Activated CD8-positive, alpha-beta memory T cell treated with anti-CD3 and anti-CD28 coated beads, Interleukin-2, amount 50 U/mL, for 4 hours (primary cell): ENCODE data around the gene ASCC1.
A peak's percentile ranks its signal among the peaks of the same experiment; 100 is the strongest.

Source experiments
- DNase-seq: peaks from one replicate; pipeline ENCODE4 v3.0.0-alpha.2; 2020

ASCC1 gene

DNA sequence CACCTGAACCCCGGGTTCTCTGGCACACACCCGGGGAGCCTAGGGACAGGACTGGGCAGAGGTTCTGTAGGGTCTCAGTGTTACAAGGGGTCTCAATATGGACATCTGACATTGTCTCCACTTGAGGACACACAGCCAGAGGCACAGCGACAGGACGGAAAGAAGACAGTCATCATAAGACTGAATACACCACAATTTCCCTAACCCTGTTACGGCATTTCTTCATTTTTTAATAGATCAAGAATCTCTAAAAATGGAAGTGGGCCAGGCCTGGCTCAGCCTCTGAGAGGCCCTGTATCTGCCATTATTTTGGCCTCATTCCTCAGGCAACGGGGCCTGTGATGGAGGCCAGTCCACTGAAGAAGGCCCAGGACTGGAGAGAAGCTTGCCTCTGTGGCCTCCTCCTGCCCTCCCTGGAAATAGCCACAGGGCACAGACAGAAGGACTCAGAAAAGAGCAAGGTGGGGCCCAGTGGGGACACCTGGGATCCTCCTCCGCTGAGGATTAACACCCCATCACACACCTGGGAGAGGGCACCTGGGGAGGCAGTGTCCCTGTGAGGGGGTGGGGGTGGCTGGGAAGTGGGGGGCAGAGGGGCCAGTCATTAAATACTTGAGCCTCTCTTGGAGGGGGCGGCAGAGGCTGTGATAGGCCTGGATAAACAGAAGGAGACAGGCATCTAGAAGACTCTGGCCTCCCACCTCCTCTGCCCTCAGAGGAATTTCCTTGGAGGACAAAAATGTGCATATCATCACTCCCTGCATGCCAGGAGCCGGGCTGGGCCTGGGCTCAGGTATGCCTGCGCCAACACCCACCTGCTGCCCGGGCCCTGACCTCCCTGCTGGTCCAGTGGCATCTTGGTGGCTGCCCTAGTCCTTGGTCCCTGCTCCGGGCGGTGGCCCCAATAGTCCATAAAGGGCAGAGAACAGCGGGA is 135.8 kb downstream of the ASCC1 start:
- no peak for DNase-seq

DNA sequence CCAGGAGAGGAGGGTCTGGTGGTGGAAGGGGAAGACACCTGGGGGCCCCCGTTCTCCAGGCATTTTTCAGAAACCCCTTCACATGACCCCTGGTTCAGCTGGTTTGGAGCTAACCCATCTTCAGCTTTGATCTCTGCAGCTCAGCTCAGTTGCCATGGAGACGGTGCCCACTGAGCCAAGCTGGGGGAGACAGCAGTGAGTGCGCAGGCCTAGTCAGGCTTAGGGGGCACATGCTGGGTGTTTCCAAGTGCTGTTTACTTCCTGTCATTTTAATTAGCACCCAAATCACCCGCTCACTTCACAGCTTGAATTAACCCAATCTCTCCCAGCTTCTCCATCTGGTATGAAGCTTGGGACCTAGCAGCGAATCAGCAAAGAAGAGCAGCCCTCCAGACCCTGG is 136.7 kb downstream of the ASCC1 start:
- DNase-seq = peak; percentile 78

DNA sequence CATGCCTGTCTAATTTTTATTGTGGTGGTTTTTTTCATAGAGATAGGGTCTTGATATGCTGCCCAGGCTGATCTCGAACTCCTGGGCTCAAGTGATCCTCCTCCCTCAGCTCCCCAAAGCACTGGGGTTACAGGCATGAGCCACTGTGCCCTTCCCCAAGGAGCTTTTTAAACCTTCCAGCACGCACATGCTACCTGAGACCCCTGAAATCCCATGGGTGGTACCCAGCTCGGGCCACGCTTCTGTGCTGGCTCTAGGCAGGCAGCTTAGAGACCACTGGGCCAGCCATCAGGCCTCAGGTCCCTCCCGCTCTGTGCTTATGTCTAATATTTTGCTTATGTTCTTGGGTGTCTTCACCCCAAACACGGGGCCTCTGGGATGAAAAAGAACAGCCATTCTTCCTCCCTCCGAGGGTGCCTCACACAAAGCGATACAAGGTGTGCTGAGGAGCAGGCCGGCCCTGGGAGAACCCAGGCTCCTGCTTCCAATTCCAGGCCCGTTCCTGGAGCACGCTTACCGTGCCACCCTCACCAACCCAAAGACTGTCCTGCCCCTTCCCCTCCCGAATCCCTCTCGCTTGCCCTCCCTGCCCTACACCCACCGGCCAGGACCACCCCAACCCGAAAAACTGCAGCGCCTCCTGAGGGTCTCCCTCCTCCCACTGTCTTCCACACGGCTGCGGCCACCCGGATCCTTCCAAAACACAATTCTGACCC is 138.6 kb downstream of the ASCC1 start:
- no peak for DNase-seq

DNA sequence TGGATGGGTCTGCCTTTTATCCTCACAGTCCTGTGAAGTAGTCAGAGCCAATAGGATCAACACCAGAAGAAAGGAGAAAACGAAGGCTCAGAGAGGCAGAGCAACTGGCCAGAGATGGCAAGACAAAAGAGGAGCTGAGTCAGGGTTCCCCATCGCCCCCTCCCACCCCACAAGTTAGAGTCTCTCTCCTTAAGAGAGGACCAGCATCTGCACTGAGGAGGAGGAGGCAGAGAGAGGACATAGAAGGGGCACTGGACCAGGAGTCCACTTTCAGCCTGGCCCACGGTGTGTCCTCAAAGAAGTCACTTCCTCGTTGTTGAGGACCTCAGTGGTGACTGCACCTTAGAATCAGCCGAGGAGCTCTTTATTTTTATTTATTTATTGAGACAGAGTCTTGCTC is 139.3 kb downstream of the ASCC1 start:
- DNase-seq = no peak

DNA sequence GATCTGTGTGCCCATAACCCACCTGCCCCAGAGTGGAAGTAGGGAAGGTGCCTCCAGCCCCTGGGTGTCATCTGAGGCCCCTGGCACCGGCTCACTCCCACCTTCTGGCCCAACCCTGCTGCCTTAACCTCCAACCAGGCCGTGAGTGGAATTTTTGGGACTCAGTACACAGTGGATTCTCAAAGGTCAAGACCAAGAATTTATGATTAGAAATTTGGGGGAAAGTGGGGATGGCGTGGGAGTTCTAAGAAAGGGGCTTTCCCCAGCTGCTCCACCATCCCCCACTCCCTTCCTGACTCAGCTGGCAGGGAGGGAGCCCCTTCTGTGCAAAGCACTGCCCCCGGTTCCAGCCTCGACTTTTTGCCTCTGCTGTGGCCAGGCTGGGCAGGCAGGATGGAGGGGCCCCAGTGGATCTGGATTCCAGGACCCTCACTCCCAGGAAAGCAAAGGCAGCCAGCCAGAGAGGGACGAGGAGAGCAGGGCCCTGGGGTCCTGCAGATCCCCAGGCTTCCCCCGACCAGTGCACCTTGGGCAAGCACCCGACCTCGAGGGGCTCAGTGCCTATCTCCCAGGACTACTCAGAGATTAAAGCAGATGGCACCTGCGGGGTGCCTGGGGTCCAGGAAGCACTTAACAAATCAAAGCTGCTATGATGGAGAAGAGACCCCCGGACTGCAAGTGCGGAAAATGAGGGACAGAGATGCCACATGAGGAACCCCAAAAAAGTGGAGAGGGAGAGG is 140.5 kb downstream of the ASCC1 start:
- peak; percentile 58 for DNase-seq

DNA sequence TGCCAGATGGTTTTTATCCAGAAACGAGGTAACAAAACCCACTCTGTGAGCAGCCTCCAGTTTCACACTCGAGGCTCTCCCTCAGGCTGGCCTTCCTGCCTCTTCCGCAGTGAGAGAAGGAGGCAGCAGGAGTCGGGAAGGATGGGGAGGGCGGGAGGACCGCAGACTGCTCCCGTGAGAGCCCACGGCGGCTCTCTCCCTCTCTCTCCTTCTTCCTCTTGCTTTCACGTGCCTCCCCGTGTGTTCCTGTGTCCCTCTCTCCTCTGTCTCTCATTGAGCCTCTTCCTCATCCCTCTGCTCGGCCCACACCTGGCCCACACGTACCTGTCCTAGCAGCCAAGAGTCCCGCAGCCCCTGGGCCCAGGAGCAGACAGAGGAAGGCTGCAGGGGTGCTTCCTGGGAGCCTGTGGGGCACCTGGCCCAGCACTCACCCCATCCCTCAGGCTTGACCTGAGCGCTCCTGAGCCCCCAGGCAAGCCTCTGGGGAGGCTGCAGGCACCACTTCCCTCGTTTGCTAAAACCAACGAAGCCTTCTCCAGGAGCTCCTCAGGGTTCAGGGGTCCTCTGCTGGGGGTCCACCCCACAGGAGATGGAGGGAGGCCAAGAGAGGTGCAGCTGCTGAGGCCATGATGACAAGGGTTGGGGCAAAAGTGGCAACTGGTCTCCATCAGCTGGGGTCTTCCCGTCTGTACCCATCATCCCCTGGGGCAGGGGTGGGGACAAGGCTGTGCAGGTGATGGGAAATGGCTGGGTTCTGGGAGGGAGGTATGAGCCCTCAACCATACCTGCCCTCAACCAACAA is 141.3 kb downstream of the ASCC1 start:
- no peak for DNase-seq

DNA sequence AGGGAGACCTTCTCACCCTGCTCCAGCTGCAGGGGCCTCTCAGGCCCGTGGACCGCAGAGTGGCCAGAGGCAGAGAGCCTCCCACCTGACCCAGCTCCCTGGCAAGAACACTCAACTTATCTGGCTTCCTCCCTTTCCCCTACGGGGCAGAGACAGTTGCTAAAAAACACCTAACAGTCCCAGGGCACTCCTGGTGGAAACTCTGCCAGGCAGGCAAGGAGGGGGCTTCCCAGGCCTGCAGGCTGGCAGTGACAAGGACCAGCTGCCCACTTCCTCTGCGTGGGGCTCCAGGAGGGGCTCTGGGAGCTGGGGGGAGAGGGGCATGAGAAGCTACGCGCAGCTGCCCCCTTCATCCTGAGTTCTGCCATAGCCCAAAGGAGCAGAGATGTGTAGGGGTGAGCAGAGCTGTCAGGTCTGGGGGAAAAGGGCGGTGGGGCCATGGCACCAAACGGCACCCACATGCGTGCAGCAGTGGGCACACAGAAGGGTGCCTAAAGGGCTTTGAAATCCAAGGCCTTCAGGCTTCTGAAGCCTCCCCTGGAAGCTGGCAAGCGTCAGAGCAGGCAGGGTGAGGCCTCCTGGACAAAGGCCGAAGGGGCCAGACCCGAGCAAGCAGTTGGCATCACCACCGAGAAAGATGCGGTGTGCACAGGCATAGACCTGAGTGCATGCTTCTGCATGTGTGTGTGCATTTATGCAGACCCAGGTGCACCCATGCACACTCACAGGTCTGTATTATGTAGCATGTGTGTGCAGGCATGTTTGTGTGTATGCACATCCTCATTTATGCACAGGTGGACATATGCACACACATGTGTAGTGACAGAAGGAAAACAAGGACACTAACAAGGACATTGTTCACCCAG is 142.1 kb downstream of the ASCC1 start:
- DNase-seq = no peak

DNA sequence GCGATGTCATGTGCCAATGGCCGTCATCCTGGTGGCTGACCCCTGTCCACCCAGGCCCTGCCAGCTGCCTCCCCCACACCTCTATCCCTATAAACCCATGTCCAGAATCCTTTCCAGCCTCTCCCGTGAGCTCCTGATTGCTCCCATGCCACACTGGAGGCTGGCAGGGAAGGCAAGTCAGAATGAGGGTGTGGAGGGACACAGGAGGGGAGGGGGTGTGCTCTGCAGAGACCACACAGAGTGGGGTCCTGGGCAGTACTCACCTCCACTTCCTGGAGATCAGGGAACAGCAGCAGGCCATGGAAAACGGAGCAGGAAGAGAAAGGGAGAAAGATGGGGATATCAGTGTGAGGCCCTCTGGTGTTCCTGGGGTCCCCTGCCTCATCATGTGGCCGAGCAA is 143.4 kb downstream of the ASCC1 start:
- no peak for DNase-seq

DNA sequence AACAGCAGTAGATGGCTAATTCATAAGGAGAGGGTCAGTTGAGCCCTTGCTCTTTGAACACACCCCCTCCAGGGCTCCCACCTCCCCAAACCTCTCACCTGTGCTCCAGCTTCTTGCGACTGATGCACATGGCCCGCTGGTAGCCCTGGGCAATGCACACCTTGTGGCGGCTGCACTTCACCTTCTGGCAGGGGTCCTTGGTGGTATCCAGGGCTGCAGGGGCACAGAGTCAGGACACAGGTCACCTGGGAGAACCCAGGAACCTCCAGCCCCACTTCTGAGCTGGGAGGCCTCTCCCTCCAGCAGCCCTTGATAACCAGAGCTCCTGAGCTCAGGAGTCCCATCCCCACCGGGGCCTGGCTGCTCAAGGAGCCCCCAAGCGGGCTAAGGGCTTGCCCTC is 144.0 kb downstream of the ASCC1 start:
- DNase-seq = no peak

DNA sequence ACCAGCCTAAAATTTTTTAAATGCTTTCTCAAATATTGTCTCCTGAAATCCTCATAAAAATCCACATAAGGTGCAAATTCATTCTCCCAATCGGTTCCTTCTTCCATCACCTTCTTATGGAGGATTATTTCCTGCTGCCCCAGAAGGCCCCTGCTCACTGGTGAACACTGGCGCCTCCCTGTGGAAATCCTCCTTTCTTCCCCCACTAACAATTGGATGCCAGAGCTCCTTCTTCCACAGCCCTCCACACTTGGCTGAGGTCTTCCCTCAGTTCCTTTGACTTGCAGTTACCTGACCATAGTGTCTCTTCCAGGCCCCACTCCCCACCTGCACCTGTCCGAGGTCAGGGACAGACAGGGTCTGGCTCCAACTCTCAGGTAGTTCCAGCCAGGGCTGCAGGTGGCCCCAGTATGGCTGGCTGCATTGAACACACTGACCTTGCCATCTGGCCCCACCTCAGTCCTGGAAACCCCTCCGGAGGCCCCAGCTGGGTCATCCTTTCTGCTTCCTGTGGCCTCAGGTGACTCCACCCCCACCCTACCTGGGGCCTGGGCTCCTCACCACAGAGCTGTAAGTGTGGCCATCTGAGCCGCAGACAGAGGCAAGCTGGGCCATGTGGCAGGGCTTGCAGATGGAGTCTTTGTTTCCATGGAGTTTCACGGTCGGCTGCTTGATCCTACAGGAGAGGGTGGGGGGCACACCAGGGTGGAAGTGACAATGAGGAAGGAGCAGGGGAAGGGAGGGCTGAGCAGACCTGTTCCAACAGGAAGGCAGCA is 146.1 kb downstream of the ASCC1 start:
- no peak for DNase-seq

DNA sequence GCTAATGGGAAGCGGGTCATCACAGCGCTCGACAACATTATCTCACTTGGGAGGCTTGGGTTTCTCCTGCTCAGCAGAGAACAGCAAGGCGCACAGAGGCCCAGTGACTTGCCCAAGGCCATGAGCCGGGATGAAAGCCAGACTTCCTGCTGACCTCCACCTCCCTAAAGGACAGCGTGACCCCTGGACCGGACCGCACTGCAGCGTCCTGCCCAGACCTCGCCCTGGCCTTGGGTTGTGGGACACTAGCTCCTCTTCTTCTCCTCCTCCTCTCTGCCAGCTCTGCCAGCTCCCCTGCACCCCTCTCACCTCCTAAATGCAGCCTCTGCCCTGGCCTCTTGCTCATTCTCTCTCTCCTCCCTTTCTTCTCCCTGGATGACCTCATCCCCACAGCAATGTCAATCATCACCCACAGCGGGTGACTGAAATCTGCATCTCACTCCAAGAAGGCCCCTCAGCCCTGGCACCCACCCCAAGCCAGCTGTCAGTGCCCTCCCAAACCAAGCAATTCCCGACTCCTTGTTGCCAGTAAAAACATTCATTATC is 147.1 kb downstream of the ASCC1 start:
- DNase-seq = no peak

DNA sequence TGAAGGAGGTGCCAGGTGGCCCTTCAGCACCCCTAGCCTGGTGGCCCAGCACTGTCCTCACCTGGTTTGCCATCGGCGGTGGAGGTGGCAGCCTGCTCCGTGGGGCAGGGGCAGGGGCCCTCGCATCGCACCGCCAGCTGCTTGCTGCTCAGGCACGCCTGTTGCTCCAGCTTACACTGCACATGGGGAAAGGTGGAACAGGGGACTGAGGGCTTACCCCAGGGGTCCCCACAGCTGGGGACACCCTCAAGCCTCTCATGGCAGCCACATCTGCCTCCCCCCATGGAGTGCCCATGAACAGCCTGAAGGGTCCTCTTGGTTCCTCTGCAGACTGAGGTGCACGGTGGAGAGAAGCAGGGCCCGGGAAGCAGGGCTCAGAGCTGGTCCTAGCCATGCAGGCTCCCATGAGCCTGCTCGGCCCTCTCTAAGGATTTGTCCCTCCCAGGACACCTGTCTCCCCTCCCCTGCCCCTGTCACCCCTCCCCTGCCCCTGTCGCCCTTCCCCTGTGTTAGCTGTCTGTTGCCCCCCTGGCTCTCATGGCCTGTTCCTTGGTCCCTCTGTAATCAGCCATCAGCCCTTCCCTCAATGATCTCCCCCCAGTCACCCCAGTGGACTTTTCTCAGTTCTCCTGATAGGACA is 147.8 kb downstream of the ASCC1 start:
- DNase-seq = no peak

DNA sequence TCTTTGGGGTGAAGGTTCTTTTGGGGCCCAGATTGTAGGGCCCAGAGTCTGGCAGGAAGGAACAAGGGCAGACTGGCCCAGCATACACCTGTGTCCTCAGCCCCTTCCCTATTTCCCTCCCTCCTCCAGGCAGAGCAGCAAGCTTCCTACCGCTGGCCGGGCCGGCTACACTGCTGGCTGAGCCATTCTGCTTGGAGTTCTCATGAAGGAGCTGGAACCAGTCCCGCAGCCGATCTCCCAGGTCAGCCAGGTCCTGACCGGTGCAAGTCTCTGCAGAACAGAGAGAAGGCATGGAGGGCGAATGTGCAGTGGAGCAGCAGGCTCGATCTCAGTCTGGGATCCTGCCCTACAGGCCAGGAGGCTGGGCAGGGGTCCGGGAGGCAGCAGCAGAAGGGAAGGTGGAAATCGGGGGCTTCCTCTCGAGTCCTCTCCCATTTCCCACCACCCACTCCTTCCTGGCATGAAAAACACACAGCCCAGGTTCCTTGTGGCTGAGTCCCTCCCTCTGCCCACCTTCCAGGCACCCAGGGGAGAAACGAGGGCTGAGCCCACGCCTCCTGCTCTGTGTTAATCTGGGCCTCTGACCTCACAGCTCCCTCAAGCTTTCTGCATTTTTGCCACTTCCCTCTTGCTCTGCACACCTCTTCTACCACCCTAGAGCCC is 148.5 kb downstream of the ASCC1 start:
- DNase-seq = no peak

DNA sequence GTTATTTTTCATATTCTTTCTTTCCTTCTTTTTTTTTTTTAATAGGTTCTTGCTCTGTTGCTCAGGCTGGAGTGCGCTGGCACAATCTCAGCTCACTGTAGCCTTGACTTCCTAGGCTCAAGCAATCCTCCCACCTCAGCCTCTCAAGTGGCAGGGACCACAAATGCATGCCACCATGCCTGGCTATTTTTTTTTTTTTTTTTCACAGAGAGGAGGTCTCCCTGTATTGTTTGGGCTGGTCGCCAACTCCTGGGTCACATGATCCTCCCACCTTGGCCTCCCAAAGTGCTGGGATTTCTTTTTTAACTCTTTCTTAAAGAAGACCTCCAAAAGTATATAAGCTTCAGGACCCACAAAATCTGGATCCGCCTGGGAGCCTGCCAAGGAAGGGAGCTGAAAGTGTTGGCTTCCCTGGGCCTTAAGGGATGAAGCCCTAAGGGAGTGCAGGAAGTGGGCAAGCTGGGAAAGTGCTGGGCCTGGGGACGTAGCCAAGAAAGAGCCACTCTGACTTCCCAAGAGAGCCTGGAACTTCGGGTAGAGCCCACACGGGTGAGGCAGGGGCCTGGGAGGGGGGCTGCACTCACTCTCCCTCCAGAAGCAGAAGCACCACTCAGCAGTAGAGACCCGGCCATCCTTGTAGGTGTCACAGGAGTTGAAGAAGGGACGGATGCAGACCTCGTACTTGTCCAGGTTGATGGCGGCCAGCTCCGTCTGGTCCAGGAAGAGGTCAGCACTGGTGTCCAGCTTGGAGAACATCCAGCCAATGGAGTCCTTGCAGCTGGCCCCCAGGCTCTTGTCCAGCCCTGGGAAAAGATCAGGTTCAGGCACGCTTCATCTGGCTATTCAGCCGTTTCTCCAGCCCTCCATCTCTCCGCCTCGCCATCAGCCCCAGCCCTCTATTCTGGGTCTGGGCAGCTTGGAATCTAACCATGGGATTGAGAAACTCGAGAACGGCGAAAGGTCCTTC is 149.5 kb downstream of the ASCC1 start:
- DNase-seq = no peak

DNA sequence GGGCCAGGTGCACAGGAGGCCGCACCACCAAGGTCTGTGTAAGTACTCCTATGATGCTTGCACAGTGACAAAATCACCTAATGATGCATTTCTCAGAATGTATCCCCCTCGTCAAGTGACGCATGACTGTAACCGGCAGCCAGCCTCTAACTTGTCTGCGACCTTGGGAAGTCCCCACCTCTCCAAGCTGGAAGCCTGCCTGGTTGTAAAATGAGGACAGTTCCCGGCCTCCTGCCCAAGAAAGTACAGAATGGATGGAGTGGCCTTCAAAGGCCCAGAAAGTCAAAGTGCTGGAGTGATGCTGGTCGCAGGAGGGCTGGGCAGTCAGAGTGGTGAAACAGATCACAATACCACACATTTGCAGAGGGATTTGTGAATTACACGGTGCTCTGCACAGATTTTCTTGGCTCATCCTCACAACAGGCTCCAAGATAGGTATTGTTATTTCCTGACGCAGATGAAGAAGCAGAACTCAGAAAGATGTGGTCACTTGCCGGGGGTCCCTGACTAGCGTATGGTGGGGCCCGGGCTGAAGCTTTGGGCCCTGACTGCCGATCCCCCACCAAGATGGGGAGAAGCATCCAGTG is 150.5 kb downstream of the ASCC1 start:
- no peak for DNase-seq

DNA sequence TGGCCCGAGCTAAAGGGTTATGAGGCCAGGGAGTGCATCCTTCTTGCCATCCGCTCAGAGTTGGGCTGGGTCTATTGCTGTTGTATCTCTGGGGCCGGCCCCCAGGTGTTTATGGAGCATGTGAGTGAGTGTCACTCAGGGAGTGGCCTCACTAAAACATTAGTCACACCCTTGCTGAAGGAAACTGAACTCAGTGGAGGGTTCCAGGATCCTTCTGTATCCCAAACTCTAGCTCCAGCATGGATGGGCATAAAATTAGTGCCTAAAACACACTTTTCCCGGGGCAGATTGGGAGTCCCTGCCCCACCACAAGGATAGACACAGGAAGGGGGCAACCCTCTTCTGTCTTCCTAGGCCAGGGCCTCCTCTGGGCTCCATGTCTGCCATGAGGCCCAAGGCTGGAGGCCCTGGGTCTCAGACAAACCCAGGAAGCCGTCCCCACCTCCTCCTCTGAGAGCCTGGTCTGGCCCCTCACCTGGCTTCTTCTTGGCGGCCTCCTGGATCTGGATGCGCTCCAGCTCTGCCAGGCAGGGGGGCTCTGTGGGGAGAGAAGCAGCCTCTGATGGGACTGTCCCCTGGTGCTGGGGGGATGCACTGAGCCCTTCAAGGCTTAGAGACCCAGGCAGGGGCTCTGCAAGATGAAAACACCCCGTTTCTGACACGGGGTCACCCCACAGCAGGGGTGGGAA is 152.2 kb downstream of the ASCC1 start:
- no peak for DNase-seq
